Measurements from ENCODE around the gene CD2. TPM values are rescaled to one million over a fixed set of nuclear protein-coding genes. Genes with fewer than 3 reads are reported as not detected.

The CD2 gene
- total RNA-seq, 2 donors from 2014 or later, result 0.57 to 1.3 TPM

DNA sequence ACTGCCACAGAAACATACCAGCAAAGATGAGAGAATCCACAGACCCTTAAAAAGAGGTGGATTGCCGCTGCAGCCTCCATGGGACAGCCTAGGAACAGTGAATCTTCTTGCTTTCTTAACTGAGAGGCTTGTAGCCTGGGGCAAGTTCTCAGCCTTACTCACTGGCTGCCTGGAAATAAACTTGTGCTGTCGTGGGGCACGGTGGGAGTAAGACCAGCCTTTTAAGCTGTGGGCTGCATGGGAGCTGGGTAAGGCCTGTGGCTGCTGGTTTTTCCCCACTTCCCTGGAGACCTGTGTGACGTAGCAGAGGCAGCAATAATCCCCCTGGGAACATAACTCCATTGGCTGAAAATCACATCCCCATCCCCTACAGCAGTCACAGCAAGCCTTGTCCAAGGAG, 30.8 kb downstream of the CD2 start:
- WGBS, result 77% methylated on average over 4 of the region's 4 CpGs
- Histone ChIP-seq H3K4me3 (no peak overlapping the region), H3K36me3 (no peaks in the 10 kb centered on the region), H3K27me3 (replicated peaks; ENCODE audit: insufficient read depth) (no peaks in the 10 kb centered on the region), H3K4me1 (replicated peaks) (no peaks in the 10 kb centered on the region), H3K9me3 (no peaks in the 10 kb centered on the region), H3K27ac (no peak overlapping the region)
- DNase-seq (ENCODE audit: low spot score), result no peak
- TF ChIP-seq POLR2AphosphoS5 (IDR thresholded peaks at IDR 0.05), result no peak
- no peak for TF ChIP-seq CTCF (IDR thresholded peaks at IDR 0.05)
- TF ChIP-seq POLR2A (IDR thresholded peaks at IDR 0.05), result no peak
- intact Hi-C loops (cut with DNase I), result no loop called here

- DNase-seq (ENCODE audit: low spot score), result no peak
Observed at GRCh38 chr1:116786049-116786448, 31.8 kb downstream of the CD2 start.

GRCh38 chr1:116791727-116792126, 37.5 kb downstream of the CD2 start:
- Histone ChIP-seq H3K27me3 (replicated peaks; ENCODE audit: insufficient read depth) (no peaks in the 10 kb centered on the region), H3K4me3 (no peak overlapping the region), H3K27ac (no peak overlapping the region), H3K4me1 (replicated peaks) (no peaks in the 10 kb centered on the region), H3K9me3 (no peaks in the 10 kb centered on the region), H3K36me3 (no peaks in the 10 kb centered on the region)
- intact Hi-C loops (cut with DNase I), result no loop called here
- no peak for DNase-seq (ENCODE audit: low spot score)
- TF ChIP-seq POLR2A (IDR thresholded peaks at IDR 0.05), result no peak
- no peak for TF ChIP-seq CTCF (IDR thresholded peaks at IDR 0.05)
- TF ChIP-seq POLR2AphosphoS5 (IDR thresholded peaks at IDR 0.05), result no peak

More at GRCh38 chr1:116786049-116786448, 31.8 kb downstream of the CD2 start:
- no peaks in the 10 kb centered on the region for H3K27me3 ChIP-seq (replicated peaks; ENCODE audit: insufficient read depth)
- H3K9me3 ChIP-seq, result no peaks in the 10 kb centered on the region
- H3K36me3 ChIP-seq, result no peaks in the 10 kb centered on the region
- 77% methylated on average over 1 of the region's 1 CpG for WGBS
- no peaks in the 10 kb centered on the region for H3K4me1 ChIP-seq (replicated peaks)
- intact Hi-C loops (cut with DNase I), result no loop called here
- H3K27ac ChIP-seq, result no peak overlapping the region
- H3K4me3 ChIP-seq, result no peak overlapping the region
- TF ChIP-seq POLR2A (IDR thresholded peaks at IDR 0.05), result no peak
- no peak for TF ChIP-seq CTCF (IDR thresholded peaks at IDR 0.05)
- no peak for TF ChIP-seq POLR2AphosphoS5 (IDR thresholded peaks at IDR 0.05)

GRCh38 chr1:116793357-116793935, 39.2 kb downstream of the CD2 start:
- Histone ChIP-seq H3K9me3 (no peaks in the 10 kb centered on the region), H3K4me3 (no peak overlapping the region), H3K36me3 (no peaks in the 10 kb centered on the region), H3K27me3 (replicated peaks; ENCODE audit: insufficient read depth) (no peaks in the 10 kb centered on the region), H3K4me1 (replicated peaks) (no peaks in the 10 kb centered on the region), H3K27ac (no peak overlapping the region)
- WGBS, result 62% methylated on average over 2 of the region's 2 CpGs
- no peak for DNase-seq (ENCODE audit: low spot score)
- intact Hi-C loops (cut with DNase I), result no loop called here
- TF ChIP-seq CTCF (IDR thresholded peaks at IDR 0.05) (no peak), POLR2A (IDR thresholded peaks at IDR 0.05) (no peak), POLR2AphosphoS5 (IDR thresholded peaks at IDR 0.05) (no peak)

GRCh38 chr1:116794371-116794770, 40.1 kb downstream of the CD2 start:
- intact Hi-C loops (cut with DNase I), result no loop called here
- H3K4me3 ChIP-seq, result no peak overlapping the region
- DNase-seq (ENCODE audit: low spot score), result no peak

More at GRCh38 chr1:116794371-116794770, 40.1 kb downstream of the CD2 start:
- Histone ChIP-seq H3K27me3 (replicated peaks; ENCODE audit: insufficient read depth) (no peaks in the 10 kb centered on the region), H3K9me3 (no peaks in the 10 kb centered on the region), H3K27ac (no peak overlapping the region), H3K36me3 (no peaks in the 10 kb centered on the region), H3K4me1 (replicated peaks) (no peaks in the 10 kb centered on the region)
- TF ChIP-seq POLR2A (IDR thresholded peaks at IDR 0.05) (no peak), POLR2AphosphoS5 (IDR thresholded peaks at IDR 0.05) (no peak)
- 87% methylated on average over 5 of the region's 5 CpGs for WGBS
